NOMO-1 (cell line): ENCODE measurements around the gene PZP.

ENCODE experiments used
- DNase-seq, 2 experiments: peaks; one replicate each; lab custom pipeline; 2025; ENCODE audit not compliant: unreplicated experiment in 2 of 2; lab: John Stamatoyannopoulos, UW

The PZP gene

DNA sequence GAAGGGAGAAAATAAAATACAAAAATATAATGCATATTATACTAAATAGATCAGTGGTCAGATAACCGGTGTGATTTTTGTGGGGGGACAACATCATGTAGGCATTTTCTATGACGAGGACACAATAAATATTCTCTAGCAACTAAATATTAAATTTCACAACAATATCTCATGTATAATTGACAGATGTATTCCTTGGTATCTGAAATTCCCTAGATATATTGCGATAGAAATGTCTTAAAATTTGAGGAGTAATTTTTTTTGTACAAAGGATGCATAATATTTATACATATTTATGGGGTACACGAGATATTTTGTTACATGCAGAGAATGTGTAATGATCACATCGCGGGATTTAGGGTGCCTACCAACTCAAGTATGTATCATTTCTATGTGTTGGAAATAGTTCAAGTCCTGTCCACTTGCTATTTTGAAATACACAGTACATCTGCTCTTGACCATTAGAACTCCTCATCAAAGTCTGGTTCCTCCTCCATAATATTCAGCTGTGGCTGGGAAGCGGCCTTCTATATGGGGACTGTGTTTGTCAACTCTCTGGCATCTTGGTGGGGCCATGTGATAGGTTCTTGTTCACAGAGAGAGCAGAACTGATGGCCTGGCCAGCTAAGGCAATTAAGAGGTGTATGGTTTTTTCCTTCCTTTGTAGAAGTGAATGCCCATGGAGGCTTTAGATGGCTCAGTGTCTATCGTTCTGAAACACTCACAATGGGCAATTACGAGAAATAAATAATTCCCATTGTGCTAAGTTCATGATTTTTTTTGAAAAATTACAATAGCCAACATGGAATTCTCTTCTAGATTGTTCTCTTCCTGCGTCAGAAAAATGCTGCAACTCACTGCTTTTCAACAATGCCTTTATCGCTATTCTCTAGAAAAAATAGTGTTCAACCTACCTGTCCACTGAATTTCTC is 101.3 kb downstream of the PZP start:
- no peak for DNase-seq

- no peak for DNase-seq
Observed at GRCh38 chr12:9106067-9106466, 102.1 kb downstream of the PZP start.

GRCh38 chr12:9104767-9105423 is 103.3 kb downstream of the PZP start:
- DNase-seq: no peak

GRCh38 chr12:9104087-9104486 is 104.1 kb downstream of the PZP start:
- DNase-seq: no peak

GRCh38 chr12:9103050-9103849 is 104.9 kb downstream of the PZP start:
- no peak for DNase-seq

DNA sequence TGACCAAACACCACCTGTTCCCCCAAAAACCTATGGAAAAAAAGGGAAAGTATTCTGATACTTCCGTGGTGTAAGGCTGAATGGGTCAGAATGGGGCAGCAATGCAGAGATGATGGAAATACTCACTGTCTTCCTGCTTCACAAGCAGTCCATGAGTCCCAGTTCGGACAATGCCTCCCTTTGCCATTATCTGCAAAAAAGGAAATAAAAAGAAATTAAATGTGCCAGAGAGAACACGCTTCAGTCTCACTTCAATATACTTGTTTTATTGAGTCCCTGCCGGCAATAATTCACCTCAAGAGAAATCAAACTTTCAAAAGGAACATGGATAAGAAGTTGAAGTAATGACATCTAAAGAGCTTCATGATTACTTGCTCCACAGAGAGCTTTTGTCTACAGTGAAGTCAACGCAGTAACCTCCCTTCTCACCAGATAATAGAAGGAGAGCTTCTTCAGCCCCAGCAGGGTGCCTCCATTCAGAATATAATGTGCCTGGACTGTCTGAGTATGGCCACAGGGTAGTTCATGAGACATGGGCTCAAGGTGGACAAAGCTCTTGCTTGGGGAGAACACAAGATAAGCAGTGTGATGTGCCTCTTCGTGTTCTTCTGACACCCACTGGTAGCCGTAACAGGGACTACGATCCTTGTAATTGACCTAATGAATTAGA is 107.0 kb downstream of the PZP start:
- no peak for DNase-seq

GRCh38 chr12:9099552-9100190 is 108.5 kb downstream of the PZP start:
- DNase-seq: no peak
